Endodermal cell (in vitro differentiated cells): Measurements from ENCODE around the gene ARID1A. TPM values are rescaled to one million over a fixed set of nuclear protein-coding genes. Genes with fewer than 3 reads are reported as not detected.

Experiments used
- DNase-seq: peaks from one replicate; pipeline ENCODE4 v3.0.0-alpha.2; 2017
- H3K27ac ChIP-seq: 2 replicates; pipeline ENCODE4 v1.5.1; 2013; ENCODE audit warnings: mild to moderate bottlenecking, low read depth, low read length, moderate library complexity
- H3K27me3 ChIP-seq: 2 replicates; pipeline ENCODE4 v1.6.1; 2013; ENCODE audit warnings: mild to moderate bottlenecking, low read length, moderate library complexity; ENCODE audit not compliant: insufficient read depth, control insufficient read depth, poor library complexity, severe bottlenecking
- H3K36me3 ChIP-seq: 2 replicates; pipeline ENCODE4 v1.7.0; 2013; ENCODE audit warnings: mild to moderate bottlenecking, low read length, moderate library complexity; ENCODE audit not compliant: control insufficient read depth, insufficient read depth
- H3K4me1 ChIP-seq: one replicate; pipeline ENCODE4 v1.7.0; 2013; ENCODE audit warnings: low read length; ENCODE audit not compliant: control insufficient read depth, insufficient read depth
- H3K4me3 ChIP-seq: 2 replicates; pipeline ENCODE4 v1.5.1; 2013; ENCODE audit warnings: mild to moderate bottlenecking, low read length, moderate library complexity
- H3K9ac ChIP-seq: 2 replicates; pipeline ENCODE4 v1.6.1; 2013; ENCODE audit warnings: mild to moderate bottlenecking, low read length, moderate library complexity; ENCODE audit not compliant: poor library complexity, severe bottlenecking; ENCODE audit errors: extremely low read depth
- H3K9me3 ChIP-seq: 2 replicates; pipeline ENCODE4 v1.6.1; 2013; ENCODE audit warnings: mild to moderate bottlenecking, low read length, moderate library complexity; ENCODE audit not compliant: control insufficient read depth
- H3K27ac Mint-ChIP-seq: 2 replicates; pipeline ENCODE4 v1.8.0; 2020; ENCODE audit warnings: mixed read lengths
- H3K27me3 Mint-ChIP-seq: 2 replicates; pipeline ENCODE4 v1.8.0; 2021; ENCODE audit warnings: mild to moderate bottlenecking, mixed read lengths; ENCODE audit not compliant: insufficient read depth
- H3K36me3 Mint-ChIP-seq: 2 replicates; pipeline ENCODE4 v1.8.0; 2020; ENCODE audit warnings: low read depth, mixed read lengths
- H3K4me1 Mint-ChIP-seq: 2 replicates; pipeline ENCODE4 v1.8.0; 2020; ENCODE audit warnings: mixed read lengths
- H3K4me3 Mint-ChIP-seq: 2 replicates; pipeline ENCODE4 v1.8.0; 2020; ENCODE audit warnings: mild to moderate bottlenecking, moderate library complexity, mixed read lengths
- H3K9me3 Mint-ChIP-seq: 2 replicates; pipeline ENCODE4 v1.8.0; 2020; ENCODE audit warnings: mild to moderate bottlenecking, mixed read lengths
- WGBS, 2 experiments: methylation state at CpG; one replicate each; pipeline versions ENCODE4 v1.1.5 to v1.1.7; 2013; ENCODE audit warnings: missing lambda C conversion rate in 2 of 2, mixed read lengths in 1 of 2; ENCODE audit not compliant: insufficient coverage in 1 of 2, insufficient read length in 1 of 2; 5-methylcytosine and 5-hydroxymethylcytosine counted together
- total RNA-seq, 2 donors: library from RNA; stranded (reverse); fragmentation: NEBNext Ultra II Directional in 1 of 2; extraction: Animal tissue kit (Norgen Biotek cat#: 25700) in 1 of 2; gene quantifications; 2 replicates in 1 of 2; 3 replicates in 1 of 2; pipeline ENCODE4 v1.2.1, GENCODE V29; 2021
- TF ChIP-seq, protein P1 (sequence below): fragments of 200-600 bp; sonication (generic); conservative IDR thresholded peaks from 2 replicates; pipeline ENCODE4 v1.5.0; 2021; ENCODE audit warnings: antibody characterized with exemption, mild to moderate bottlenecking

The ARID1A gene
- total RNA-seq, 2 donors from 2014 or later = 118 to 128 TPM

DNA sequence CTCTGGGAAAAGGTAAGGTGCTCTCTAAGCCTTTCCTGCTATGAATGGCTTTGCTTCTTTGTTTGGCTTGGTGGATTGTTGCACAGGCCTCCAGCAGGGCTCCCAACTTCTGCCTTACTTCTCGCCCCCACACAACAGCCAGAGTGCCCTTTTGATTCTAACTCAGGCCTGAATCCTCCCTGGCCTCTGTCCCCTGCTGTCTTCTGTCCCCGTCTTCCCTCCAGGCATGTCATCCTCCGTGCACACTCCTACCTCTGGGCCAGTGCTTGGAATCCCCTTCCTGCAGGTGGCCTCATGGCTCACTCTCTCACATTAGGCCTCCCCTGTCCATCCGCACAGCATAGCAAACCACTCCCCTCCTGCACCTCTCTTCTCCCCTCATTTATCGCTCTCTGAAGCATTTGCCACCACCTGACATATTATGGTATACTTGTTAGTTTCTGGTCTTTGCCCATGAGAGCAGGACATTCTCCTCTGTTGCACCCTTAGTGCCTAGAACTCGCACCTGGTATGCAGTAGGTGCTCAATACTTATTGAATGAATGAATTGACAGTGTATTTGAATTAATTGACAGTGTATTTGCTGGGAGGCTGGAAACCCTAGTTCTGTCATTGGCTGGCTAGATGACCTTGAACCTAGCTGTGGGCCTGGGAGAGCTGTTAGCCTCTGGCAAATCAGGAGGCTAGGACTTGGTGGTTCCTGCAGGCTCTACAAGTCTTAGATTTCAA lies 133.5 kb downstream of the ARID1A start:
- DNase-seq = no peak
- Histone ChIP-seq H3K9ac (no peak overlapping the region), H3K9me3 (no peaks in the 10 kb centered on the region), H3K36me3 (peaks cover 37% of the 10 kb centered on the region), H3K27me3 (no peaks in the 10 kb centered on the region), H3K4me3 (no peak overlapping the region), H3K4me1 (peaks cover 6% of the 10 kb centered on the region), H3K27ac (no peak overlapping the region)
- TF ChIP-seq, protein P1, sequence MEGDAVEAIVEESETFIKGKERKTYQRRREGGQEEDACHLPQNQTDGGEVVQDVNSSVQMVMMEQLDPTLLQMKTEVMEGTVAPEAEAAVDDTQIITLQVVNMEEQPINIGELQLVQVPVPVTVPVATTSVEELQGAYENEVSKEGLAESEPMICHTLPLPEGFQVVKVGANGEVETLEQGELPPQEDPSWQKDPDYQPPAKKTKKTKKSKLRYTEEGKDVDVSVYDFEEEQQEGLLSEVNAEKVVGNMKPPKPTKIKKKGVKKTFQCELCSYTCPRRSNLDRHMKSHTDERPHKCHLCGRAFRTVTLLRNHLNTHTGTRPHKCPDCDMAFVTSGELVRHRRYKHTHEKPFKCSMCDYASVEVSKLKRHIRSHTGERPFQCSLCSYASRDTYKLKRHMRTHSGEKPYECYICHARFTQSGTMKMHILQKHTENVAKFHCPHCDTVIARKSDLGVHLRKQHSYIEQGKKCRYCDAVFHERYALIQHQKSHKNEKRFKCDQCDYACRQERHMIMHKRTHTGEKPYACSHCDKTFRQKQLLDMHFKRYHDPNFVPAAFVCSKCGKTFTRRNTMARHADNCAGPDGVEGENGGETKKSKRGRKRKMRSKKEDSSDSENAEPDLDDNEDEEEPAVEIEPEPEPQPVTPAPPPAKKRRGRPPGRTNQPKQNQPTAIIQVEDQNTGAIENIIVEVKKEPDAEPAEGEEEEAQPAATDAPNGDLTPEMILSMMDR = no peak
- H3K4me1 Mint-ChIP-seq = peaks cover 50% of the 10 kb centered on the region
- H3K9me3 Mint-ChIP-seq = no peaks in the 10 kb centered on the region
- H3K4me3 Mint-ChIP-seq = no peak overlapping the region
- H3K36me3 Mint-ChIP-seq = peaks cover 26% of the 10 kb centered on the region
- 77 to 85% methylated on average over 4 to 6 of the region's 6 CpGs for WGBS, 2 experiments
- no peaks in the 10 kb centered on the region for H3K27me3 Mint-ChIP-seq
- H3K27ac Mint-ChIP-seq = no peak overlapping the region

DNA sequence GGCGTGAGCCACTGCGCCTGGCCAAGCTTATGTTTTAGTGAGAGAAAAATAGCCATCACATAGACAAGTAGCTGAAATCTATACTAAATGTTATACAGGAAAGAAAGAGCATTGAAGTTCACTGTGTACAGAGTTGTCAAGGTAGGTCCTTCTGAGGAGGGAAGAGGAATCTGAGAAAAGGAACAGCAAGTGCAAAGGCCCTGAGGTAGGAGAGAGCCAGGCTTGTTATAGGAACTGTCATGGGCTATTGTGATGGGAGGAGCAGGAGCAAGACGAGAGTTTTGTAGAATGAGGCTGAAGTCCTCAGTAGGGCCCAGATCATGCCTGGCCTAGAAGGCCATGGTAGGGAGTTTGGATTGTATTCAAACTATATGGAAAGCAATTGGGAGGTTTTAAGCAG lies 135.2 kb downstream of the ARID1A start:
- peak overlapping the region; percentile 5 for H3K27ac Mint-ChIP-seq
- H3K4me1 Mint-ChIP-seq = peaks cover 40% of the 10 kb centered on the region
- Histone ChIP-seq H3K4me3 (peak overlapping the region; percentile 16), H3K9me3 (no peaks in the 10 kb centered on the region), H3K27me3 (no peaks in the 10 kb centered on the region), H3K27ac (no peak overlapping the region), H3K9ac (no peak overlapping the region), H3K36me3 (peaks cover 49% of the 10 kb centered on the region), H3K4me1 (peaks cover 6% of the 10 kb centered on the region)
- WGBS, 2 experiments = 87 to 92% methylated on average over 3 of the region's 3 CpGs
- no peaks in the 10 kb centered on the region for H3K27me3 Mint-ChIP-seq
- no peak overlapping the region for H3K4me3 Mint-ChIP-seq
- no peak for DNase-seq
- TF ChIP-seq, protein P1 = no peak
- H3K9me3 Mint-ChIP-seq = no peaks in the 10 kb centered on the region
- H3K36me3 Mint-ChIP-seq = peaks cover 41% of the 10 kb centered on the region

Other genes starting within 250 kb of the ARID1A start
- gene HMGN2, start 223.6 kb upstream of the ARID1A start, total RNA-seq = 100 to 1,000 TPM; 671 to 773 TPM
- gene RPS6KA1, start 166.3 kb upstream of the ARID1A start, total RNA-seq = 10 to 100 TPM; 41.3 TPM
- gene PIGV, start 91.9 kb downstream of the ARID1A start, total RNA-seq = 10 to 100 TPM; 12.7 to 14.6 TPM
- gene ZDHHC18, start 130.7 kb downstream of the ARID1A start, total RNA-seq = 10 to 100 TPM; 39.7 to 42.4 TPM
- 1 to 10 TPM; 1.5 to 2.6 TPM for gene SFN, start 167.1 kb downstream of the ARID1A start, total RNA-seq
- 10 to 100 TPM; 32.6 to 38.5 TPM for gene GPN2, start 194.3 kb downstream of the ARID1A start, total RNA-seq
- gene GPATCH3, start 204.5 kb downstream of the ARID1A start, total RNA-seq = 10 to 100 TPM; 21.3 to 23.2 TPM
- gene NR0B2, start 218.0 kb downstream of the ARID1A start, total RNA-seq = not detected
- gene NUDC, start 225.7 kb downstream of the ARID1A start, total RNA-seq = 100 to 1,000 TPM; 103 to 120 TPM